Measurements from ENCODE around the gene PDE3A.

Gene PDE3A

GRCh38 chr12:20360407-20360806, 7.9 kb upstream of the PDE3A start:
- H3K9ac ChIP-seq (ENCODE audit: low read length in 2 of 2) = no peak overlapping the region
- peaks cover 10% of the 10 kb centered on the region for H3K4me1 ChIP-seq (ENCODE audit: control insufficient read depth, insufficient read depth, low read length)
- peaks cover 0 to 2% of the 10 kb centered on the region in 2 donors for H3K9me3 ChIP-seq (ENCODE audit: control insufficient read depth in 2 of 2, low read length in 2 of 2)
- H3K4me3 ChIP-seq (ENCODE audit: low read length in 2 of 2) = no peak overlapping the region
- H3K27me3 ChIP-seq (ENCODE audit: control insufficient read depth in 1 of 2, insufficient read depth in 2 of 2, low read length in 2 of 2) = no peaks in the 10 kb centered on the region
- H3K36me3 ChIP-seq (ENCODE audit: control insufficient read depth in 2 of 2, insufficient read depth in 2 of 2, low read length in 2 of 2) = no peaks in the 10 kb centered on the region
- H3K27ac ChIP-seq (ENCODE audit: low read length) = no peak overlapping the region

DNA sequence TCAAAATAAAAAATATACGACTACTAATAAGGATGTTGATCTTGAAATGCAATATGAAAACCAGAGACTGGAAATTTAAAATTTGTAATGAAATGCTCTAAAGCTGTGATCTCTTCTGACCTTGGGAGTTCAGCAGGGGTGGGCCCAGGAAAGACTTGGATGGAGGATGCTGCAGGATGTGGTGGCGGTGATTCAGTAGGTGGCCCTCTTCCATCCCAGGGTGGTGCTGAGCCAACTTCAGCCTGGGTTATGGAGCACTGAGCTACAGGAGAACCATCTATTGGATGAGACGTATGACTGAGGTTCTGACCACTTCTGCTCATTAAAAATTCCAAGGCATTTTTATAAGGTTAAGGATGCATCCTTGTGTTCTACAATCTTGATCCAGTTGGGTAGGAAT, 6.9 kb upstream of the PDE3A start:
- Histone ChIP-seq H3K27ac (ENCODE audit: low read length) (no peak overlapping the region), H3K36me3 (ENCODE audit: control insufficient read depth in 2 of 2, insufficient read depth in 2 of 2, low read length in 2 of 2) (no peaks in the 10 kb centered on the region)

GRCh38 chr12:20364501-20364900, 3.8 kb upstream of the PDE3A start:
- no peak overlapping the region for H3K9ac ChIP-seq (ENCODE audit: low read length in 2 of 2)
- no peaks in the 10 kb centered on the region for H3K4me1 ChIP-seq (ENCODE audit: control insufficient read depth, insufficient read depth, low read length)
- H3K4me3 ChIP-seq (ENCODE audit: low read length in 2 of 2) = no peak overlapping the region
- H3K27me3 ChIP-seq (ENCODE audit: control insufficient read depth in 1 of 2, insufficient read depth in 2 of 2, low read length in 2 of 2) = no peaks in the 10 kb centered on the region
- H3K36me3 ChIP-seq (ENCODE audit: control insufficient read depth in 2 of 2, insufficient read depth in 2 of 2, low read length in 2 of 2) = no peaks in the 10 kb centered on the region
- H3K9me3 ChIP-seq (ENCODE audit: control insufficient read depth in 2 of 2, low read length in 2 of 2) = no peaks in the 10 kb centered on the region
- H3K27ac ChIP-seq (ENCODE audit: low read length) = no peak overlapping the region

More for the DNA sequence above, 6.9 kb upstream of the PDE3A start:
- Histone ChIP-seq H3K9me3 (ENCODE audit: control insufficient read depth in 2 of 2, low read length in 2 of 2) (peaks cover 0 to 2% of the 10 kb centered on the region in 2 donors), H3K4me3 (ENCODE audit: low read length in 2 of 2) (no peak overlapping the region), H3K9ac (ENCODE audit: low read length in 2 of 2) (no peak overlapping the region), H3K4me1 (ENCODE audit: control insufficient read depth, insufficient read depth, low read length) (peaks cover 5% of the 10 kb centered on the region), H3K27me3 (ENCODE audit: control insufficient read depth in 1 of 2, insufficient read depth in 2 of 2, low read length in 2 of 2) (no peaks in the 10 kb centered on the region)

GRCh38 chr12:20366776-20367409, 1.4 kb upstream of the PDE3A start:
- H3K4me1 ChIP-seq (ENCODE audit: control insufficient read depth, insufficient read depth, low read length) = no peaks in the 10 kb centered on the region
- H3K27ac ChIP-seq (ENCODE audit: low read length) = no peak overlapping the region
- no peaks in the 10 kb centered on the region for H3K9me3 ChIP-seq (ENCODE audit: control insufficient read depth in 2 of 2, low read length in 2 of 2)
- no peak overlapping the region for H3K4me3 ChIP-seq (ENCODE audit: low read length in 2 of 2)
- H3K27me3 ChIP-seq (ENCODE audit: control insufficient read depth in 1 of 2, insufficient read depth in 2 of 2, low read length in 2 of 2) = no peaks in the 10 kb centered on the region
- no peaks in the 10 kb centered on the region for H3K36me3 ChIP-seq (ENCODE audit: control insufficient read depth in 2 of 2, insufficient read depth in 2 of 2, low read length in 2 of 2)
- H3K9ac ChIP-seq (ENCODE audit: low read length in 2 of 2) = no peak overlapping the region

- Histone ChIP-seq H3K9ac (ENCODE audit: low read length in 2 of 2) (peak overlapping the region; percentile 56 to 76), H3K4me3 (ENCODE audit: low read length in 2 of 2) (peak overlapping the region; percentile 89 to 92), H3K27me3 (ENCODE audit: control insufficient read depth in 1 of 2, insufficient read depth in 2 of 2, low read length in 2 of 2) (no peaks in the 10 kb centered on the region), H3K36me3 (ENCODE audit: control insufficient read depth in 2 of 2, insufficient read depth in 2 of 2, low read length in 2 of 2) (no peaks in the 10 kb centered on the region), H3K4me1 (ENCODE audit: control insufficient read depth, insufficient read depth, low read length) (no peaks in the 10 kb centered on the region), H3K27ac (ENCODE audit: low read length) (peak overlapping the region; percentile 88), H3K9me3 (ENCODE audit: control insufficient read depth in 2 of 2, low read length in 2 of 2) (no peaks in the 10 kb centered on the region)
Measured at GRCh38 chr12:20367583-20368113, 689 bp upstream of the PDE3A start.

DNA sequence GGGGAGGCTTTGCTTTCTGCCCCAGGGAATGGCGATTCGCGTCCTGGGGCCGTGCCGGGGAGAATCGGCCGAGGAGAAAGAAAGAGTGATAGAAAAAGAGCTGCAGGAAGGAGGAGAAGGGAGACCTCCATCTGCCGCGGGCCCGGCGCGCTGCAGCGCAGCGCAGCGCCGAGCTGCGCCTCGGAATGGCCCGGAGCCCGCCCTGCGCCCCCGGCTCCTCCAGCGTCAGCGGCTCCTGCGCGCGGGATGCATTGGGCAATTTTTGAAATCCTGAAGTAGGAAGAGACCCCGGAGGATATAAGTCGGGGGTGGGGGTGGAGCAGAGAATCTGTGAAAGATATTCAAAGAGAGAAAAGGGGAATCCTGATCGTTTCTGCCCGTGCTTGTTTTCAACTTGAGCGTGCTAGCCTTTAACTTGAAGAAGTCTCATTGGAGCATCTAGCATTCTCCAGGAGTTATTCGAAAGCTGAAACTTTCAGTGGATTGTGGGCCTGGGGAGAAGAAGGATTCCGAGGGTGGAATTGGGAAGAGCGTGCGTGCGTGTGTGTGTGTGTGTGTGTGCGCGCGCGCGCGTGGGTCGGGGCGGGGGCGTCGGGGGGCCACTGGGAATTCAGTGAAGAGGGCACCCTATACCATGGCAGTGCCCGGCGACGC, 441 bp downstream of the PDE3A start:
- Histone ChIP-seq H3K27me3 (ENCODE audit: control insufficient read depth in 1 of 2, insufficient read depth in 2 of 2, low read length in 2 of 2) (no peaks in the 10 kb centered on the region), H3K9me3 (ENCODE audit: control insufficient read depth in 2 of 2, low read length in 2 of 2) (no peaks in the 10 kb centered on the region), H3K4me3 (ENCODE audit: low read length in 2 of 2) (peak overlapping the region; percentile 89 to 92), H3K36me3 (ENCODE audit: control insufficient read depth in 2 of 2, insufficient read depth in 2 of 2, low read length in 2 of 2) (no peaks in the 10 kb centered on the region), H3K27ac (ENCODE audit: low read length) (peak overlapping the region; percentile 88), H3K9ac (ENCODE audit: low read length in 2 of 2) (peak overlapping the region; percentile 56 to 76), H3K4me1 (ENCODE audit: control insufficient read depth, insufficient read depth, low read length) (no peaks in the 10 kb centered on the region)

GRCh38 chr12:20369305-20370013, 1.1 kb downstream of the PDE3A start:
- H3K9ac ChIP-seq (ENCODE audit: low read length in 2 of 2) = peak overlapping the region; percentile 56 to 74
- no peaks in the 10 kb centered on the region for H3K4me1 ChIP-seq (ENCODE audit: control insufficient read depth, insufficient read depth, low read length)
- no peaks in the 10 kb centered on the region for H3K36me3 ChIP-seq (ENCODE audit: control insufficient read depth in 2 of 2, insufficient read depth in 2 of 2, low read length in 2 of 2)
- no peaks in the 10 kb centered on the region for H3K9me3 ChIP-seq (ENCODE audit: control insufficient read depth in 2 of 2, low read length in 2 of 2)
- H3K4me3 ChIP-seq (ENCODE audit: low read length in 2 of 2) = peak overlapping the region; percentile 89 to 92
- H3K27me3 ChIP-seq (ENCODE audit: control insufficient read depth in 1 of 2, insufficient read depth in 2 of 2, low read length in 2 of 2) = no peaks in the 10 kb centered on the region
- H3K27ac ChIP-seq (ENCODE audit: low read length) = peak overlapping the region; percentile 88

- Histone ChIP-seq H3K36me3 (ENCODE audit: control insufficient read depth in 2 of 2, insufficient read depth in 2 of 2, low read length in 2 of 2) (no peaks in the 10 kb centered on the region), H3K4me1 (ENCODE audit: control insufficient read depth, insufficient read depth, low read length) (no peaks in the 10 kb centered on the region), H3K27me3 (ENCODE audit: control insufficient read depth in 1 of 2, insufficient read depth in 2 of 2, low read length in 2 of 2) (no peaks in the 10 kb centered on the region), H3K9ac (ENCODE audit: low read length in 2 of 2) (peak overlapping the region; percentile 56 to 74), H3K9me3 (ENCODE audit: control insufficient read depth in 2 of 2, low read length in 2 of 2) (no peaks in the 10 kb centered on the region), H3K27ac (ENCODE audit: low read length) (peak overlapping the region; percentile 88), H3K4me3 (ENCODE audit: low read length in 2 of 2) (peak overlapping the region; percentile 89 to 92)
Measured at GRCh38 chr12:20370014-20370386, 1.7 kb downstream of the PDE3A start.

DNA sequence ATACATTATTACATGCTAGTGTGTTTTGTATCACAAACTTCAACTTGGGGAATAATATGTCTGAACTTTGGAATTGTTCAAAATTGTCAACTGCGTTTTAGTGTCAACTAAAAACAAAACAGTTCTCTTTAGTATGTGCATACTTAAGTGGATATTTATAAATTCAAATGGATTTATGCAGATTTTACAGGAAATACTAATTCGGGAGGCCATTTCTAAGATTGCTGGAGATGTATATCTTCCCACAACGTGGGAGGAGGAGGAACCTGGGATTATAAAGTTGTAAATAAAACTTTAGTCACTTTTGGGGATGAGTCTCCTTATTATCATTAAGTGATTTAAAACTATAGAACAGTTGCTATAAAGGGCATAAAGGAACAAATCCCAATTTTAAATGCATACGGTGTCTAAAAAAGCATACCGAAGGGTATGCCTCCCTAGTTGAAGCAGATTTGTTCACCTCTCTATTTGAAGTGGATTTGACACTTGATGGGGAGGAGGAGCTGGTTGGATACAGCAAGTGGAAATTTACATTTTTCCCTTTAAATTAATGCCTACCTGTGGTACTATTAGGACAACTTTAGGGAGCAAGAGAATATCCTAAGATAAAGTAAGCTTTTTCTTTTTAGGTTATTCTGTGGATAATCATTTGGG, 2.7 kb downstream of the PDE3A start:
- Histone ChIP-seq H3K9ac (ENCODE audit: low read length in 2 of 2) (peak overlapping the region; percentile 56 to 74), H3K9me3 (ENCODE audit: control insufficient read depth in 2 of 2, low read length in 2 of 2) (no peaks in the 10 kb centered on the region), H3K4me3 (ENCODE audit: low read length in 2 of 2) (peak overlapping the region; percentile 33 to 89), H3K27me3 (ENCODE audit: control insufficient read depth in 1 of 2, insufficient read depth in 2 of 2, low read length in 2 of 2) (no peaks in the 10 kb centered on the region), H3K36me3 (ENCODE audit: control insufficient read depth in 2 of 2, insufficient read depth in 2 of 2, low read length in 2 of 2) (no peaks in the 10 kb centered on the region), H3K4me1 (ENCODE audit: control insufficient read depth, insufficient read depth, low read length) (peaks cover under 1% of the 10 kb centered on the region), H3K27ac (ENCODE audit: low read length) (peak overlapping the region; percentile 12)

GRCh38 chr12:20372326-20373096, 4.2 kb downstream of the PDE3A start:
- H3K9me3 ChIP-seq (ENCODE audit: control insufficient read depth in 2 of 2, low read length in 2 of 2) = no peaks in the 10 kb centered on the region
- H3K27ac ChIP-seq (ENCODE audit: low read length) = no peak overlapping the region
- H3K27me3 ChIP-seq (ENCODE audit: control insufficient read depth in 1 of 2, insufficient read depth in 2 of 2, low read length in 2 of 2) = no peaks in the 10 kb centered on the region
- peaks cover 2% of the 10 kb centered on the region for H3K4me1 ChIP-seq (ENCODE audit: control insufficient read depth, insufficient read depth, low read length)
- H3K4me3 ChIP-seq (ENCODE audit: low read length in 2 of 2) = peak overlapping the region; percentile 38 to 40
- peak overlapping the region in 1 of 2 donors; percentile 23 for H3K9ac ChIP-seq (ENCODE audit: low read length in 2 of 2)
- no peaks in the 10 kb centered on the region for H3K36me3 ChIP-seq (ENCODE audit: control insufficient read depth in 2 of 2, insufficient read depth in 2 of 2, low read length in 2 of 2)

Data from stomach smooth muscle (tissue), 2 donors.